HG02759 (cell line): Measurements from ENCODE around the gene VTN.

Experiments used
- ATAC-seq: cut with Tn5 transposase; IDR thresholded peaks from one replicate; pipeline ENCODE4 v1.9.1; 2021; ENCODE audit warnings: mild to moderate bottlenecking, moderate library complexity; ENCODE audit not compliant: unreplicated experiment

Gene VTN

DNA sequence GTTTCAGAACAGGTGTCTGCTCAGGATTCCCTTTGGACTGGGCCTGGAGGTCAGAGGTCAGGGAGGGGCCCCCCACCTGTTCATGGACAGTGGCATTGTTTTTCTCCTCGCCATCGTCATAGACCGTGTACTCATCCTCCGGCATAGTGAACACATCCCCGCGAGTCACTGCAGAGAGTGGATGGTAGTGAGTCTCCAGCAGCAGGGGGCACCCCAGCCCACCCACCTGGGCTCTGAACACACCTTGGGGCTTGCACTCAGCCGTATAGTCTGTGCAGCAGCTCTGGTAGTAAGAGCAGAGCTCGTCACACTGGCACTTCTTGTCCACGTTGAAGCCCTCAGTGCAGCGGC lies 448 bp downstream of the VTN start:
- no peak for ATAC-seq

DNA sequence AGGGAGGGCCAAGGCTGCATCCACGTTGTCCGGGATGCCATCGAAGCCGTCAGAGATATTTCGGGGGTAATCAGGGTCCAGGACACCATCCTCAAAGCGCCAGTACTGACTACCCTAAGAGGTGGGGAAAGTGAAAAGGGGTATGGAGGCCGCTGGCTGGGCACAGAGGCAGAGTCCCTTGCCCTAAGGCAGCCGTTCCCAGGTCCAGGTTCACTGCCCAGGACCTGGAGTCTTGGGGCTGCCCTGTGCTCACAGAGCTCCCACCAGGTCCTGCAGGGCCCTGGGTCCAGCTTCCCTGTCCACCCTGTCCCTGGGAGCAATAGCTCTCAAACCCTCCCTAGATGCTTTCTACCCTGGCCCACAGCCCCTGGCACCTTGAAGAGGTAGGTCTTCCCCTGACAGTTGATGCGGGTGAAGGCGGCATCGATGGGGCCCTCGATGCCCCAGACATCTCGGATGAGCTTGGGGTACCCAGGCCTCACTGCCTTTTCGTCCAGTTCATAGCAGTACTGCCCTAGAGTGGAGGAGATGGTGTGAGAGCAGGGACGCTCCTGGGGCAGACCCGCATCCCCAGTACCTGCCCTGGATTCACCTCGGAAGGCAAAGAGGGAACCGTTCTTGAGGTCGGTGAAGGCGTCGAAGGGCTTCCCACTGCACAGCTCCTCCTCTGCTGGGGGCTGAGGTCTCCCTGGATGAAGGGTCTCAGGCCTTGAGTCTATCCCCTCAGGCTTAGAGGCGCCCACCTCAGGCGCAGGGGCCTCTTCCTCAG lies 1.0 kb downstream of the VTN start:
- no peak for ATAC-seq

DNA sequence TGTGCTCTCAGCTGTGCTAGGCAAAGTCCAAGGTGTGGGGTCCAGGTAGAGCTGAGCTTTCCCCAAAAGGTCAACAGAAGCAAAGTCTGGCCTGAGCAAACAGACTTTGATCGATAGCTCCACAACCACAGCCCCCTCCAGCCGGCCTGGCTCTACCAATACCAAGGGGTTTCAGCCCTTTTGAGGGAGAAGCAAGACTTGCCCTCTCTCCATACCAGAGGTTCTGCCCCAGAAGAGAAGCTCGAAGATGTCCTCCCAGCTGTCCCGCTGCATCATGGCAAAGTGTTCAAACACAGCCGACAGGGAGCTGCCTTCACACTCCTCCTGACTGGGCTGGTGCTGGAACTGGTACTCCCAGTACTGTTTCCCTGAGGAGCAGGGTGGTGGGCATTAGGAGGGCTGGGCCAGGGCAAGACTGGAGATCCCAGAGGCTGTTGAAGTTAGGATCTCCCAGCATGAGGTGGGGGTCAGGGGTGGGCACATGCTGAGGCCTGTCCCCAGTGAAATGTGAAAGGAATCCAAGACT lies 1.7 kb downstream of the VTN start:
- ATAC-seq, result no peak

DNA sequence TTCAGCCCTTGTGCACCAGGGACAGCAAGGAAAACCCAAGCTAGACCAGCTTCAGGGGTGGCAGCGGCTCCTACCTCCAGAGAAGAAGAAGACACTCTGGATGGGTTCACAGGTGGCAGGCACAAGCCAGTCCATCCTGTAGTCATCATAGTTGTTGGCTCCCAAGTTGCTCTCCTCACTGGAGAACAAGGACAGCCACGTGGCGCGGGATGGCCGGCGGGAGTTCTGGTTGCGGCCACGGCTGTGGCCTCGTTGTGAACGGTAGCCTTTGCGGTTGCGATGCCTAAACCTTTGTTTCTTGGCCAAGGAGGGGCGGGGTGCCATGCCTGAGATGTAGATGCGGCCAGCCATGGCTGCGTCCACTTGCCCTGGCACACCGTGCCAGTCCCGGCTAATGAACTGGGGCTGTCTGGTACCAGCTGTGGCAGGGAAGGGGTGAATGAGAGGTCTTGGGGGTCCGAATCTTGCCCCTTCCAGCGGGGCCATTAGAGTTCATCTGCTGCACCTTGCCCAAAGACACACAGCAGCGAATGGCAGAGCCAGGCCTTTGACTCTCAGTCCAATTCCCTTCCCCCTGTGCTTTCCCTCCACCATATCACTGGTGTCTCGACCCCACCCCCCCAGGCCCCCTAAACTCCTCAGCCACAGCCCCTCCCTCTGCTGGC lies 2.3 kb downstream of the VTN start:
- no peak for ATAC-seq

DNA sequence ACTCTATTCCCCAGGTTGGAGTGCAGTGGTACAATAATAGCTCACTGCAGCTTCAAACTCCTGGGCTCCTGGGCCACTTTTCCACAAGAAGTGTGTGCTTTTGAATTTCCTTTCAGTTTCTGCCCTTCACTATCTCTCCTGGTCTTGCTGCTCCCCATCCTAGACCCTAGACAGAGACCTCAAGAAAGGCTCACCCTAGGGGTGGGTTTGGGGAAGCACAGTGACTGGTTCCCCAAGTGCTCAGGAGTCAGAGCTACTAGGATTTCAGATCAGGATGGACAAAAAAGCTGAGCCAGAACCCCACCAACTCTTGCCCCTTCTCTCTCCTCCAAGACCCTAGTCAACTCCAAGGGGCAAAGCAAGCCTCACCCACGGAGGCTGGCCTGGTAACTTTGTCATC lies 3.5 kb downstream of the VTN start:
- no peak for ATAC-seq

DNA sequence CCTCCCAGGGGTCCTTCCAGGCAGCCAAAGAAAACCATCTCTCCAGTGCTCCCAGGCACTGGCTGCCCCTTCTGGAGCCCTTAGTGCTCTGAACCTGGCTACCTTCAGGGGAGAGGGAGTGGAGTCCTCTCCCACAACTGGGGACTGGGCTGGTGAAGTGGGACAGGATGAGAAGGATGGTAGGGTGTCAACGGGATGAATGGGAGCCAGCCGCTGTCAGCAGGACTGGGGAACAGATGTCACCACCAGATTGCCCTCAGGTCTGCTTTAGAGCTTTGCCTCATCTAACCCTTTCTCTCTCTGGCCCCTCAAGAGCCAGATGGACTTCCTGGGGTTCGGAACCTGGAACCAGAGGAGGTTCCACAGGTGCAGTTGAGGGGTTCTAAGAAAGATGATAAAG lies 4.6 kb downstream of the VTN start:
- ATAC-seq, result no peak

DNA sequence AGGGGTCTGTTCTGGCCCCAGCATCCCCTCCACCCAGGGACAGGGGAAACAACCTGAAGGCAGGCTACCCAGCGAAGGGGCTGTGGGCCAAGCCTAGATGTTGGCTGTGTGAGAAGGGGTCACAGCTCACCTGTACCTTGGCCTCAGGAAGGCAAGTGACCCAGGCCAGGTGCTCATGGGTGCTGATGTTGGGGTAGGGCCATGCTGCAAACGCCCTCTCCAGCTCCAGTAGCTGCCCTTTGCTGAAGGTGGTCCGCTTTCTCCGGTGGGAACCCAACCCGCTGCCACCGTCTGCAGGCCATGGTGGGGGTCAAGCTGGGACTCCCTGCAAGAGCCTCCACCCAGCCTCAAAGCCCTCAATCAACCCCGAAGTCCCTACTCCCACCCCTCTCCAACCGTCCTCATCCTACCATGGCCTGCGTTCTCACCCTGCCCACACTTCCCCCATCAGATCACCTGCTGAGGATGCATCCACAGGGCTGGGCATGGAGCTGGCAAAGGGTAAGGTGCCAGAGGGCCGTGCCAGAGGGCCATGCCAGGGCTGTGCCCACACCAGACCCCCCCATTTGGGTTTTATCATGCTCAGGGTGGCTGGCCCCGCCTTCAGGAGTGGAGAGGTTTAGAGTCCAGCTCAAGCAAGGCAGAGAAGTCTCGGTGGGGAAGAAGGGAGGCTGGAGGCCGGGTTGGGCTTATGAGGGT lies 5.3 kb downstream of the VTN start, which contains the start of gene SEBOX:
TSS of gene SEBOX (minus strand) at position 535 of the 699 bp plus-strand sequence. CDS start at position 487, 48 bp downstream.
- ATAC-seq, result no peak

DNA sequence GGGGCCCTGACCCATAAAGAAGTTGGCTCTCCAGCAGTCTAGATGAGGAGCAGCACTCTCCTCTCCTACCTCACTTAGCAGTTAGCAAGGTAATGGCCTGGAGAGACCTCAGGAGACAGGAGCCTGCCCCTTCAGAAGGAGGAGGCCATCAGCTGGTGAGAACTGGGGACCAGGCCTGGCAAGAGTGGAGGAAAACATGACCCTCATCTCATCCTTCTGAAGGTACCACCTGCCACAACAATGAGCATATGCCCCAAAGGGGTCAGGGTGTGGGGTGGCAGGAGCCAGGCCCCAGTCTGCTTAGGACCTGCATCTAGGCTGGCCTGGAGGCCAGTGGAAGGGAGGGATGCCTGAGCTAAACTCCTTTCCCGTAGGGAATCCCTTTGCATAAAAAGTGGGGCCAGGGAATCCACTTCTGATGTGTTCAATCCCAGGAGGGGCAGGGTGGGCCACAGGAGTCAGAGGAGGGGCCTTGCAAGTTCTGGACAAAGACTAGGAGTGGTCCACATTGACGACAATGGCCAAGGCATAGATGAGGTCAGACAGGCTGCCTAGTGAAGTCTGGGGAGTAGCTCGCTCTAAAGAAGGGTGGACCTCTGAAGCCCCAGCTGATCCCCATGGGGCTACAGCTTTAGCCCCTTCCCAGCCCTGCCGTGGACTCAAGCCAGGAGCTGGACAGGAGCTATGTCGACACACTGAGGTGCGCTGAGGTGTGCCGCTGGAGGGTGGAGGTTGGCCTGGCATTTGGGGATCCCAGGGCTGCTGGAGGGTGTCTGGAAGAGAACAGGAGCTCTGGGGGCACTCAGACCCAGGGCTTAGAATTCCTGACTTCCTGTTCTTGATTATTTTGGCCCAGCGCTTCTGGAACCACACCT lies 6.1 kb downstream of the VTN start:
- no peak for ATAC-seq

DNA sequence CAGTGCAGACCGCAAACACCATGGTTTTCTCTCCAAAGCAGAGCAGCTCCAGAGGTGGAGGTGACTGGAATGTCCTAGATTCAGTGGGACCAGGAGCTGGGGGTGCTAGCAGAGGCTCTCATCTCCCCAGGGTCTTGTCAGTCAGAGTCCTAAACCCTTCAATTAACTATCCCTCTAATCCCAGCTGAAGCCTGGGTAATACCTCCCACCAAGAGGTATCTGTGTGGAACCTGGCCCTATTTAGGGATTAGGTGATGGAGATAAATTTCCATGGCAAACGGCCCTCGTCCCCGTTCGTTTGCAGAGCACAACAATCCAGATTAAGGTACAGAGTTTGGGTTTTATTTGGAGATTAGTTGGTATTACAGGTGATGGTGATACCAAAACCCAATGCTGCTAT lies 6.9 kb downstream of the VTN start:
- no peak for ATAC-seq

DNA sequence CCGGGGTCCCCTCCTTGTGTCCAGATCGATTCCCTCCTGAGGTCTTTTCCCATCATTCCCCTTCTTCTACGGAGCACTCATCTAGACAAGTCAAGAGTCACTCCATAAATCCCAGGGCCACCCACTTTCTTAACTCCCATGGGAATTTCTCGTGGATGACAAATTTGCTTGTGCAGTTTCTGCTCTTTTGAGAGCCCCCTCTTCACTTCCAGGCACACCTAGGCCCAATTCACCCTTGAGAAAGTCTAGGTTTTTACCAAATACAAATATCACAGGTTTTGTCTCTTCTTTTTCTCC lies 12.3 kb downstream of the VTN start:
- ATAC-seq, result no peak

DNA sequence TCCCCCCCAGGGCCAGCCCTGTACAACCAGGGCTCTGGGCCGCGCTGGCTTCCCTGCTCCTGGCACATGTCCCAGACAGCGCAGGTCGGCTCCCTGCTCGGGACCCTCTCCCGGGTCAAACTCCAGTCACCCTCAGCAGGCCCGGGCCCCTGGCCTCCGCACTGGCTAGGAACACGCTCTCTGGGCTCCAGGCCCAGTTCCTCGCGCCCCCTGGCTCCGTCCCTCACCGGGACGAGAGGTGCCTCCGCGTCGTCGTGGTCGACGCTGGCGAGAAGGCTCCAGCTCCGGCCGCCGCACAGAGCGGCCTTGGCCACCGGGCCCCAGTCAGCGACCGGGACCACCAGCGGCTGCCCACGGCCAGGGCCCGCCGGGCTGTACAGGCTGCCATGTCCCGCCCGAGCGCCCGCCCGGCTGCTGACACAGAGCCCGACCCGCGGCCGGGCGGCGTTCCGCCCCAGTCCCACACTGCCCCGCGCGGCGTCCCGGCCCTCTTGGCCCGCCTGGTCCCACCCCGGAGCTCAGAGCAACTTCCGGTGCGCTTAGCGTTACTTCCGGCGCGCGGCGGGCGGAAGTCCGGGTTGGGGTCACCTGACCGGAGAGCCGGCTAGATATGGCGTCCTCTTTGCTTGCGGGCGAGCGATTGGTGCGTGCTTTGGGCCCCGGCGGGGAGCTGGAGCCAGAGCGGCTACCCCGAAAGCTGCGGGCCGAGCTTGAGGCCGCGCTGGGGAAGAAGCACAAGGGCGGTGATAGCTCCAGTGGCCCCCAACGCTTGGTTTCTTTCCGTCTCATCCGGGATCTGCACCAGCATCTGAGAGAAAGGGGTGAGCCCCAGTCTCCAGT lies 12.8 kb downstream of the VTN start, which contains the start of gene POLDIP2:
TSS of gene POLDIP2 (minus strand) at position 467 of the 840 bp plus-strand sequence. CDS start at position 388, 79 bp downstream.
- peak; percentile 99 for ATAC-seq

DNA sequence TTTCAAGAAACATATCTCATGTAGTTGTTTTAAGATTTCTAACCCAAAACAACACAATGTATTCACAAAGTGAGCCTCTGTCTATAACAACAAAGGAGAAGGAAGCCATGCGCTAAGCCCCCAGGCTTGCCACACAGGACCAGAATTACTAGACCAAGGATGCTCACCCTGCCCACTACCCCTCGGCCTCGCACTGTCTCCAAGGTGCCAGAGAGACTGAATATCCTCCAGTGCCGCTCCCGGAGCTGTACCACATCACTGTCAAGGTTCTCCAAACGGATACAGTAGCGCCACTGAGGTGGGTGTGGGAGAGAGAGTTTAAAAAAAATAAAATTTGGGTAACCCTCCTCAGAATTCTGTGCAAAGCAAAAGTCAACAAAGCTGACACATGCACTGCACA lies 19.8 kb downstream of the VTN start:
- no peak for ATAC-seq

DNA sequence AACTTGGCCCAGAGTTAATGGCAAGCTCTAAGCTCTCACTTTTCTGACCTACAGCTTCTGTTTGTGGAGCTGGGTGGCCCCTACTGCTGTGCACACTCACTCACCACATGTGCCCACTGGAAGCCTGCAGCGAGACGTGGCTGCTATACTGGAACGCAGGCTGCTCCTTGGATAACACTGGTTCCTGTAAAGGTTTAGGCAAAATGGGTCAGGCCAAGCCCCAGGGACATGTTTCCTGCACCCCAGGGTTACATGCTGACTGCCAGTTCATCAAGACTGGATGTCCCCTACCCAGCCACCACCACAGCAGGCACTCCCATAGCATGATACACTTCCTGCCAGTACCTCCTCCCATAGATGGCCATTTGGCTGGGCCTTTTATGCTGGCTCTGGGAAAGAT lies 21.1 kb downstream of the VTN start:
- no peak for ATAC-seq

DNA sequence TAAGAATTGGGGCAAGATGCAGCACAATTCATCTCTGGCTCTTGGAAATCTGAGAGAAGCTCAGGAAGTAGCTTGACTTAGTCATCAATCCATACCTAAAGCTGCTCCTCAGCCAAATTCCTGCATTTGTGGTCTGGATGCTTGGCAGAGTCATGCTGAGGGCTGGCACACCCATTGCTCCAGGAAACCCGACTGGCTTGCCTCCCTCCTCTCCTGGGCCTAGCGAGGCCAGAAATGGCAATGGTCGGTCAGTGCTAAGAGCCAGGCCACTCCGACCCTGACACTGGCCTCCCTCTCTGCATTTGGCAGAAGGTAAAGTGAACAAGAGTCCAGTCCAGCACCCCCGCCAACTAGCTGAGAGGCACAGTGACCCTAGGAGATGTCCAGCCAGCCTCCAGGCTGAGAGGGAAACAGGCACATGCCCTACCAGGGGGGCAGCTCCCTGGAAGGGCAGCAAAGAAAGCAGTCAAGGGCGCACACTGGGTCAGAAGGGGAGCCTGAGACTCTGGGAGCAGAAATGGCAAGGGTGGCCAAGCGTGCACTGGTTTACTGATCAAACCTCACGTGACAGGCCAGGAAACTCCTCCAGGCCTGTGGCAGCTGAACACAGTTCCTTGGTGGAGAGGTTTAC lies 22.7 kb downstream of the VTN start:
- no peak for ATAC-seq

DNA sequence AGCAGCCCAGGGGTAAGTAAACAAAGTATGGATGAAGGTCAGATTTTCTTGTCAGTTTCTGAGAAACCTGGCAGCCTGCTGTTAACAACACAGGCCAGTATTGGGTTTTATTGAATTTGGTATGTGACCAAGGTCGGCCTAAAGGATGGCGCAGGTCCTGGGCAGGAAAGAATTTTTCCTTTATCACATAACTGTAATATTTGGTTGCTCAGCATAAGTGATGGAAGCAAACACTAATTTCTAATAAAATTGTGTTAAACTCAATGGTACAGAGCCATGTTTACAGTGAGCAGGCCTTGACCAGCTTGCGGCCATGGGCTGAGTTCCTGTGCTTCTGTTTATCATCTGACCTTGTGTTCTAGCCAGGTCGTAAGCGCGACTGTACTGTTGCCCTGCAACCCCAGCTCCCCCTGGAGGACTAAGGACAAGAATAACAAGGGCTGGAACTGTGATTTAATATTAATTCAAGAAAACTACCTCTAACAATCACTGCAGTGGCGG lies 23.3 kb downstream of the VTN start:
- ATAC-seq, result no peak

DNA sequence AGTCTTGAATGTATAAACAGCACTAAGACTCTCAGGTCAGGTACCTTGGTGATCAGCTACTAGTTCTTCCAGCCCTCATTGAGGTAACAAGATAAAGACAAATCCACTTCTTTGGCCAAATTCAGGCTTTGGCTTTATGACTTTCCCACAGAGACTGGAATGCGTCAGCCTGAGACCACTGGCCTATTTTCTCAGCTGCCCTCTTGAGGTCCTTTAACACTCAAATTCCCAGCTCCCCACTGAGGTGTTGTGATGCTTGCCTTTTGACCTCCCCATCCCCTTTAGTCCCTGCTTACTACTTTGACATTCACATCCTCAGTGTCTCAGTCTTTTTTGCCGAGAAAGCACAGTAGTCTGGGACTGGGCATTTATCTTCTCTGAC lies 23.9 kb downstream of the VTN start:
- ATAC-seq, result no peak

DNA sequence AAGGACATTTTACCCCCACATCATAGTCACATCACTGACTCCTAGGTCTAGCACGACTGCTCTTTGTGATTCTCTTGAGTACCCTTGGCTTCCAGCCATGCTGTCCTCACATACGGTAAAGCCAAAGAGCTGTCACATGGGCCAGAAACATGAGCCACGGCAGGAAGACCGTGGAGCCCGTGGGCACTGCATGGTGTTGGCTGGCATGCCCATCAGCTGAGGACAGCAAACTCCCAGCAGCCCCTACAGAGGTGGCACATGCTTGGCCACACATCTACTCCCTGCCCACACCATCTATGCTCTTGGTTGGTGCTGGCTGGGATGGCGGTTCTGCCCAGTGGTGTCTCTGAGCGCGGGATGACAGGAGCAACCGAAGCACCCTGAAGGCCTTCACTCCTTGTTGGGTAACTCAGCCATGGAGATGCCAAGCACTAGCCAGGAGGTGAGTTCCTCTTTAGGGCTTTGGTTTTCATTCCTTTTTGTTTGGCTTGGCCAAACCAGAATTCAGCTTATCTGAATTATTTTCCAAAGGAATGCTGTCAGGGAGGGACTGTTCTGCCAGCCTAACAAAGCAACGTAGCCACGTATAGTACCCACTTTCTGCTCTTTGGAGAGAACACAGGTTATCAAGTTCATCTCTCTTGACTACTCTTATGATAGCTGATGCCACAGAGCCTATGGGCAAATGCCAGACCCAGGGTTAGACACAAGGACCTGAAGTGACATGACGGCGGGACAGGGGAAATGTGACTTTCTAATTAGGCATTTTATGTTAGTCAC lies 24.5 kb downstream of the VTN start:
- ATAC-seq, result no peak

DNA sequence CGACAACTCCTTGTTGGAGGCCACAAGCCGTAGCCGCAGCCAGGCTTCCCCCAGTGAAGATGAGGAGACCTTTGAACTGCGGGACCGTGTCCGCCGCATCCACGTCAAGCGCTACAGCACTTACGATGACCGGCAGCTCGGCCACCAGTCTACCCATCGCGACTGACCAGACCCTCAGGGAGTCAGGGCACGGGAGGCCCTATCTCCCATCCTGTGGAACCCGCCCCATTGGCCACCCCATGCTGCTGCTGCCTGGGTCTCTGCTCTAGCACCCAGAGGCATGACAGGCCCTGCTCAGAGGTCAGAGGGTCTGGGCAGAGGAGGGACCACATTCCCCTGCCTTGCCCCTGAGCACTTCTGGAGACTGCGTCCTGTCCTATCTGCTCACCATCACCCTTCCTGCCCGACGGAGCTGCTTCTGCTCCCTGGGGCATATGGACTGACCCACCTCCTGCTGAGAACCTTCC lies 25.6 kb downstream of the VTN start:
- no peak for ATAC-seq

DNA sequence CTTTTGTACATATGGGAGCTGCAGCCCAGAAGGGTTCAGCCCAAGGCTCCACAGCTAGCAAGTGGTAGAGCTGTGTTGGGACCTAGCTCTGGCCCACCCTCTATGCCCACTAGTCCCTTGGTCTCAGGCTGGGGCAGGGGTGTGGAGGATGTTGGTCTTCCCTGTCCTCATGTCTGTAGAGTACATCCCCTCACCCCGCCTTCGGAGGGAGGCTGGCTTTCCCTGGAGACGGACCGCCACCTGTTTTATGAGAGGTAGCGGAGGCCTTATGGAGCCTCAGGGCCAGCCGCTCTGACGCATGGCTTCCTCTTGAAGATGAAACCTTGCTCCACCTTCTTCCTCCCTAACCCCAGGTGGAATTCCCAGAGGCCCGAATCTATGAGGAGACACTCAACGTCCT lies 26.1 kb downstream of the VTN start:
- no peak for ATAC-seq
